Psoas muscle (tissue), 8 donors: ENCODE measurements around the gene ST3GAL6. TPM values are rescaled to one million over a fixed set of nuclear protein-coding genes. Genes with fewer than 3 reads are reported as not detected.

Experiments used
- ATAC-seq, 4 donors: fragments of 200-7000 bp; cut with Tn5 transposase; one replicate each; pipeline ENCODE4 v1.9.1; 2020; ENCODE audit warnings: moderate library complexity in 3 of 4, mild to moderate bottlenecking in 2 of 4
- DNase-seq, 2 donors: peaks; one replicate each; pipeline ENCODE4 v3.0.0-alpha.2; 2020
- H3K27ac ChIP-seq: fragments of 200-600 bp; one replicate; pipeline ENCODE4 v1.8.0; 2022
- H3K27me3 ChIP-seq, 3 donors: fragments of 200-600 bp in 1 of 3; one replicate each; pipeline versions ENCODE4 v1.6.1 to v1.8.0; 2013 to 2022; ENCODE audit warnings: low read length in 2 of 3, mild to moderate bottlenecking in 2 of 3, moderate library complexity in 1 of 3; ENCODE audit not compliant: insufficient read depth in 3 of 3
- H3K36me3 ChIP-seq, 2 donors: fragments of 200-600 bp in 1 of 2; one replicate each; pipeline versions ENCODE4 v1.6.1 to v1.8.0; 2013 to 2022; ENCODE audit warnings: low read depth in 1 of 2, mild to moderate bottlenecking in 1 of 2, moderate library complexity in 1 of 2; ENCODE audit not compliant: insufficient read depth in 1 of 2
- H3K4me1 ChIP-seq: fragments of 200-600 bp; one replicate; pipeline ENCODE4 v1.8.0; 2022
- H3K4me3 ChIP-seq: fragments of 200-600 bp; one replicate; pipeline ENCODE4 v1.8.0; 2022; ENCODE audit warnings: mild to moderate bottlenecking
- H3K9me3 ChIP-seq: fragments of 200-600 bp; one replicate; pipeline ENCODE4 v1.8.0; 2022
- WGBS, 3 donors: extraction: QIAGEN DNeasy Blood & Tissue Kit; methylation state at CpG; one replicate each; pipeline versions ENCODE4 v1.1.6 to v1.1.7; 2013; 5-methylcytosine and 5-hydroxymethylcytosine counted together
- intact Hi-C, 2 donors: fragments of 100-400 bp; cut with DNase I; formaldehyde crosslinking; loops; one replicate each; pipeline versions ENCODE4 v1.11.0 to v1.14.2; 2022
- polyA plus RNA-seq, 3 donors: library from polyadenylated mRNA; stranded (reverse); fragments of 200-250 nt; gene quantifications; one replicate each; pipeline ENCODE4 v1.2.3, GENCODE V29; 2013
- total RNA-seq, 4 donors: library from RNA; stranded (reverse); fragmentation: NEBNext Ultra II Directional in 2 of 4; extraction: Animal tissue kit (Norgen Biotek cat#: 25700) in 2 of 4; gene quantifications; one replicate each; pipeline versions ENCODE4 v1.2.1 to v1.2.4, GENCODE V29; 2021 to 2023
- TF ChIP-seq, protein P1 (sequence below): fragments of 200-600 bp; IDR thresholded peaks from one replicate; pipeline ENCODE4 v1.8.0; 2022; ENCODE audit warnings: antibody characterized with exemption
- donor health status: healthy with polysubstance abuse.
- donor health status: DM: no; HTN: no; CAD: no; lungs with moderate emphysema.
- donor health status: Bipolar disorder and iron deficiency.
- donor health status: healthy.
- donor health status: DM: yes; HTN: yes; CAD: no.
- donor health status: DM: no; HTN: no; CAD: no.
- donor health status: DM: no; HTN: no; CAD: no.
- donor health status: DM: yes; HTN: yes; CAD: no.

The ST3GAL6 gene
- total and polyA plus RNA-seq, 7 donors, result 7.6 to 22.9 (median 9.4) TPM

DNA sequence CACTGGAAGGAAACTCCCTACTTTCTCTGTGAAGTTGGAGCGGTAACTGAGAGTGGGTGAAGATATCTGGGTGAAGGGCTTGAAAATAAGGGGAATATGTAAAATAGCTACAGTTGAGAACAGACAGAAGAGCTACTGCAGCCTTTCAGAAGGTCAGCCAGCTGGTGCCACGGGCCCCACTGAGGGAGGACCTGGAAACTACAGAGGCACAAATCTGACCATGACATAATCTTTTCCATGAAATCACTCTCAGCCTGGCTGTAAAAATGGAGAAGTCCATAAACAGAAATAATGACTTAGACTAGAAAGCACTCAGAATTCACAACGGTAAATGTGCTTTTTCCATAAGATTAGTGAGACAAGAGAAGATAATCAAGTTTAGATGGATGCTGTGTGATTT lies 46.4 kb downstream of the ST3GAL6 start:
- H3K9me3 ChIP-seq, result no peaks in the 10 kb centered on the region
- no peak overlapping the region for H3K4me3 ChIP-seq
- intact Hi-C loops, result no loop called here
- TF ChIP-seq, protein P1, sequence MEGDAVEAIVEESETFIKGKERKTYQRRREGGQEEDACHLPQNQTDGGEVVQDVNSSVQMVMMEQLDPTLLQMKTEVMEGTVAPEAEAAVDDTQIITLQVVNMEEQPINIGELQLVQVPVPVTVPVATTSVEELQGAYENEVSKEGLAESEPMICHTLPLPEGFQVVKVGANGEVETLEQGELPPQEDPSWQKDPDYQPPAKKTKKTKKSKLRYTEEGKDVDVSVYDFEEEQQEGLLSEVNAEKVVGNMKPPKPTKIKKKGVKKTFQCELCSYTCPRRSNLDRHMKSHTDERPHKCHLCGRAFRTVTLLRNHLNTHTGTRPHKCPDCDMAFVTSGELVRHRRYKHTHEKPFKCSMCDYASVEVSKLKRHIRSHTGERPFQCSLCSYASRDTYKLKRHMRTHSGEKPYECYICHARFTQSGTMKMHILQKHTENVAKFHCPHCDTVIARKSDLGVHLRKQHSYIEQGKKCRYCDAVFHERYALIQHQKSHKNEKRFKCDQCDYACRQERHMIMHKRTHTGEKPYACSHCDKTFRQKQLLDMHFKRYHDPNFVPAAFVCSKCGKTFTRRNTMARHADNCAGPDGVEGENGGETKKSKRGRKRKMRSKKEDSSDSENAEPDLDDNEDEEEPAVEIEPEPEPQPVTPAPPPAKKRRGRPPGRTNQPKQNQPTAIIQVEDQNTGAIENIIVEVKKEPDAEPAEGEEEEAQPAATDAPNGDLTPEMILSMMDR, result no peak
- H3K27ac ChIP-seq, result no peak overlapping the region
- H3K27me3 ChIP-seq, result no peaks in the 10 kb centered on the region
- DNase-seq (no peak), ATAC-seq (no peak)
- H3K4me1 ChIP-seq, result no peaks in the 10 kb centered on the region
- WGBS, 3 donors, result 36 to 39% (median 36%) methylated on average over 3 of the region's 3 CpGs
- H3K36me3 ChIP-seq, result peaks cover 7 to 63% of the 10 kb centered on the region in 2 donors

DNA sequence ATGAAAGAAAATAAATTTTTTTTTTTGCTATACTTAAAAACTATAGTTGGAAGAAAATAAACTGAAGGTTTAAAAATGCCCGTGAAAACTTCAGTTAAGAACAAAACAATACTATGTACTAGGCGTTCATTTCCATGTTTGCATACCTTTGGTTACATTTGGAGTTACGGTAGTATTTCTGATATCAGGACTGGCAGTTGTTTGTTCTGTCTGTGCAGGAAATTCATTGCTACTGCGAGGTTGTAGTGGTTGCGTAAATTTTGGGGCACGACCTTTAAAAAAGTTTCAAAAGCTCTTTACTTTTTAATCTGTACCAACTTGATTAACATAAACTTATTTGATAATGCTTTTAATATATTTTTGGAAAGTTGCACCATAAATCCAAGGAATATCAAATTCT lies 47.9 kb downstream of the ST3GAL6 start:
- TF ChIP-seq, protein P1, result no peak
- ATAC-seq (no peak), DNase-seq (no peak)
- Histone ChIP-seq H3K9me3 (no peaks in the 10 kb centered on the region), H3K27me3 (no peaks in the 10 kb centered on the region), H3K4me1 (no peaks in the 10 kb centered on the region), H3K4me3 (no peak overlapping the region), H3K36me3 (peaks cover 7 to 54% of the 10 kb centered on the region in 2 donors), H3K27ac (no peak overlapping the region)
- intact Hi-C loops, result loop anchor here (2.0 to 10.0 kb wide), 5 partner anchors 208 to 776 kb away; partner anchors contain the start of gene GABRR3 (in 1 of the 2)
- 89 to 93% (median 92%) methylated on average over 6 of the region's 6 CpGs for WGBS, 3 donors

DNA sequence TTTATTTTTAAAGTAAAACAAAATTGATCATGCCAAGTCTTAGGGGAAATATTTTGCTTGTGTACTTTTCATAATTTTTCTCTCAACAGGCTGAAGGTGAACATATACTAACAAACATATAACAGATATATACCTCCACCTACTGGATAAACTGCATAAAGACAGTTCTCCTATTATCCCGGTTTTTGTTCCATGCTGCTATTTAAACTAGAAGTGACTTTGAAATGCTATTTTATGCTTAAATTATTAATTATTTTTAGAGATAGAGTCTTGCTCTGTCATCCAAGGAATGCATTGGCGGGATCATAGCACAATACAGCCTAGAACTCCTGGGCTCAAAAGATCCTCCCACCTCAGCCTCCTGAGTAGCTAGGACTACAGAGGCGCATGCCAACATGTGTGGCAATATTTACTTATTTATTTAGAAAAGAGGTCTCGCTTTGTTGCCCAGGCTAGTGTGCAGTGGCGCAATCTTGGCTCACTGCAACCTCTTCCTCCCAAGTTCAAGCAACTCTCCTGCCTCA lies 49.8 kb downstream of the ST3GAL6 start:
- 67 to 70% (median 68%) methylated on average over 5 of the region's 5 CpGs for WGBS, 3 donors
- Histone ChIP-seq H3K27me3 (no peaks in the 10 kb centered on the region), H3K36me3 (peaks cover 2 to 42% of the 10 kb centered on the region in 2 donors), H3K4me1 (no peaks in the 10 kb centered on the region), H3K4me3 (no peak overlapping the region), H3K9me3 (no peaks in the 10 kb centered on the region), H3K27ac (no peak overlapping the region)
- TF ChIP-seq, protein P1, result peak; percentile 66
- intact Hi-C loops, result loop anchor here (5.0 to 10.0 kb wide), 4 partner anchors 211 to 778 kb away; partner anchors contain the start of gene GABRR3 (in 1 of the 2)
- DNase-seq, result no peak
- peak in 3 of 4 donors; percentile 40 to 76 (median 62) for ATAC-seq

DNA sequence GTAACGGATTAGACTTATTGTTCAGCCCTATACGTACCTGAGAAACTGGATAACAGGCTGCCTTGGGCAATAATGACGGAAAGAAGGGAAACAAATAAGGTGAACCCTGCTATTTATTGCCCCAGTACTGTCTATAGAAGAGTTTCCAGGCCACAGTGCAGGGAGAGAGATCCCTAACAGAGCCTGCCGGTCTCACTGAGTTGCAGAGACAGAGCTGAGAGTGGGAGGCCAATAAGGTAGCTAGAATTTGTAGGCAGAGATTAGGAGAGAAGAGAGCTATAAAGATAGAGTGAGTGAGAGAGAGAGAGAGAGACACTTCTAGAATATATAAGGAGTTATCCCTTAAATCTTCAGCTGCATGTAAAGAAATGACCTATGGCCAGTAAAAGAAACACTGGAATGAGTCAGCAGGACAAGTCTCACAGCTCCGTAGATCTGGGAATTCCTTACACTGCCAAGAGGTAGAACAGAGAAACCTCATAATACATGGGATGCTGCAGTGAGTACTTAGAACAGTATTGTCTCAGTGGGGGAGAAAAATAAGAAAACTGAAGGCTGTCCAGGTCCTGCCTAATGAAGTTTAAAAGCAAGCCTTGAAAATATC lies 51.8 kb downstream of the ST3GAL6 start:
- intact Hi-C loops, result loop anchor here (5.0 to 10.0 kb wide), 5 partner anchors 213 to 780 kb away; partner anchors contain the start of gene GABRR3 (in 1 of the 2)

More for the DNA sequence above, 51.8 kb downstream of the ST3GAL6 start:
- WGBS, 3 donors, result 84 to 86% (median 85%) methylated on average over 5 of the region's 5 CpGs
- H3K9me3 ChIP-seq, result no peaks in the 10 kb centered on the region
- ATAC-seq (no peak), DNase-seq (no peak)
- H3K4me3 ChIP-seq, result no peak overlapping the region
- TF ChIP-seq, protein P1, result no peak
- no peaks in the 10 kb centered on the region for H3K4me1 ChIP-seq
- H3K36me3 ChIP-seq, result peaks cover 0 to 46% of the 10 kb centered on the region in 2 donors
- H3K27ac ChIP-seq, result no peak overlapping the region
- H3K27me3 ChIP-seq, result no peaks in the 10 kb centered on the region
